ENCODE measurements around the gene CCDC181. TPM values are rescaled to one million over a fixed set of nuclear protein-coding genes. Genes with fewer than 3 reads are reported as not detected.

The CCDC181 gene
- total RNA-seq, 5 donors from 2014 or later (not counting 1 experiment from before 2014, with no cell fraction given): not detected

GRCh38 chr1:169456029-169456428, 28.8 kb upstream of the CCDC181 start:
- Mint-ChIP-seq H3K4me3 (no peak overlapping the region), H3K36me3 (no peaks in the 10 kb centered on the region), H3K27ac (no peak overlapping the region), H3K9me3 (peaks cover 6 to 11% (median 7%) of the 10 kb centered on the region in 3 donors), H3K27me3 (peaks cover 15 to 32% of the 10 kb centered on the region in 2 donors), H3K4me1 (peaks cover 5 to 14% (median 8%) of the 10 kb centered on the region in 3 donors)
- POLR2A ChIA-PET: no interaction called here
- Histone ChIP-seq H3K27me3 (replicated peaks in 1 of 2; ENCODE audit: control insufficient read depth in 2 of 2, extremely low read depth in 1 of 2, insufficient read depth in 2 of 2, low read length in 1 of 2) (peaks cover 0 to 7% of the 10 kb centered on the region in 2 experiments), H3K27ac (ENCODE audit: low read length) (no peak overlapping the region), H3K36me3 (ENCODE audit: control insufficient read depth in 2 of 2, extremely low read depth in 1 of 2, insufficient read depth in 1 of 2, low read length in 1 of 2) (no peaks in the 10 kb centered on the region), H3K4me1 (ENCODE audit: control insufficient read depth in 1 of 2, extremely low read depth in 1 of 2, insufficient read depth in 2 of 2, low read length in 2 of 2) (peaks cover 0 to 7% of the 10 kb centered on the region in 2 experiments), H3K4me3 (ENCODE audit: control insufficient read depth in 1 of 2, extremely low read depth in 1 of 2, low read length in 1 of 2) (no peak overlapping the region), H3K9me3 (peaks cover 5% of the 10 kb centered on the region)
- DNase-seq: no peak
- CTCF ChIA-PET: no interaction called here
- no CpG with 5 or more reads among the region's 2 CpGs for whole genome bisulfite sequencing (ENCODE audit: insufficient coverage)
- ATAC-seq (replicated peaks in 1 of 4): no peak

- H3K4me1 ChIP-seq (ENCODE audit: control insufficient read depth in 1 of 2, extremely low read depth in 1 of 2, insufficient read depth in 2 of 2, low read length in 2 of 2): no peaks in the 10 kb centered on the region
- DNase-seq (no peak), ATAC-seq (replicated peaks in 1 of 4) (no peak)
- no peak overlapping the region for H3K4me3 ChIP-seq (ENCODE audit: control insufficient read depth in 1 of 2, extremely low read depth in 1 of 2, low read length in 1 of 2)
- POLR2A ChIA-PET: no interaction called here
- WGBS (ENCODE audit: insufficient coverage): no CpG with 5 or more reads among the region's 2 CpGs
- H3K4me1 Mint-ChIP-seq: peaks cover 0 to 3% (median 3%) of the 10 kb centered on the region in 3 donors
- peaks cover 7 to 14% (median 11%) of the 10 kb centered on the region in 3 donors for H3K9me3 Mint-ChIP-seq
- no peaks in the 10 kb centered on the region for H3K36me3 ChIP-seq (ENCODE audit: control insufficient read depth in 2 of 2, extremely low read depth in 1 of 2, insufficient read depth in 1 of 2, low read length in 1 of 2)
- H3K4me3 Mint-ChIP-seq: no peak overlapping the region
- CTCF ChIA-PET: interaction anchor here in 1 of 2 donors (0.8 kb wide), 1 partner anchor 93 kb away, joined by 3 read pairs; no protein-coding TSS in a partner anchor
- no peak overlapping the region for H3K27ac Mint-ChIP-seq
- H3K27ac ChIP-seq (ENCODE audit: low read length): no peak overlapping the region
- H3K9me3 ChIP-seq: peaks cover 5% of the 10 kb centered on the region
- no peaks in the 10 kb centered on the region for H3K36me3 Mint-ChIP-seq
- peaks cover 21 to 23% of the 10 kb centered on the region in 2 donors for H3K27me3 Mint-ChIP-seq
- no peaks in the 10 kb centered on the region for H3K27me3 ChIP-seq (replicated peaks in 1 of 2; ENCODE audit: control insufficient read depth in 2 of 2, extremely low read depth in 1 of 2, insufficient read depth in 2 of 2, low read length in 1 of 2)
Measured at GRCh38 chr1:169452921-169453320, 25.6 kb upstream of the CCDC181 start.

GRCh38 chr1:169451218-169451824, 24.0 kb upstream of the CCDC181 start:
- peaks cover 0 to 3% (median 3%) of the 10 kb centered on the region in 3 donors for H3K4me1 Mint-ChIP-seq
- no peak for ATAC-seq (replicated peaks in 1 of 4)
- Histone ChIP-seq H3K4me3 (ENCODE audit: control insufficient read depth in 1 of 2, extremely low read depth in 1 of 2, low read length in 1 of 2) (no peak overlapping the region), H3K36me3 (ENCODE audit: control insufficient read depth in 2 of 2, extremely low read depth in 1 of 2, insufficient read depth in 1 of 2, low read length in 1 of 2) (no peaks in the 10 kb centered on the region), H3K27me3 (replicated peaks in 1 of 2; ENCODE audit: control insufficient read depth in 2 of 2, extremely low read depth in 1 of 2, insufficient read depth in 2 of 2, low read length in 1 of 2) (no peaks in the 10 kb centered on the region), H3K9me3 (peaks cover under 1% of the 10 kb centered on the region), H3K27ac (ENCODE audit: low read length) (no peak overlapping the region), H3K4me1 (ENCODE audit: control insufficient read depth in 1 of 2, extremely low read depth in 1 of 2, insufficient read depth in 2 of 2, low read length in 2 of 2) (no peaks in the 10 kb centered on the region)
- peaks cover 17 to 19% of the 10 kb centered on the region in 2 donors for H3K27me3 Mint-ChIP-seq
- peaks cover 0 to 8% (median 0%) of the 10 kb centered on the region in 3 donors for H3K9me3 Mint-ChIP-seq
- DNase-seq: no peak
- no CpG with 5 or more reads among the region's 1 CpG for WGBS (ENCODE audit: insufficient coverage)
- no peaks in the 10 kb centered on the region for H3K36me3 Mint-ChIP-seq
- H3K27ac Mint-ChIP-seq: no peak overlapping the region
- ChIA-PET CTCF (interaction anchor here in 1 of 2 donors (1.0 kb wide), 1 partner anchor 848 kb away, joined by 3 read pairs; no protein-coding TSS in a partner anchor), POLR2A (interaction anchor here in 1 of 2 donors (0.7 kb wide), 1 partner anchor 1165 kb away, joined by 5 read pairs; no protein-coding TSS in a partner anchor)
- H3K4me3 Mint-ChIP-seq: no peak overlapping the region

GRCh38 chr1:169443923-169444322, 16.6 kb upstream of the CCDC181 start:
- CTCF ChIA-PET: no interaction called here
- H3K4me1 ChIP-seq (ENCODE audit: control insufficient read depth in 1 of 2, extremely low read depth in 1 of 2, insufficient read depth in 2 of 2, low read length in 2 of 2): no peaks in the 10 kb centered on the region
- ATAC-seq (replicated peaks in 1 of 4) (no peak), DNase-seq (no peak)
- H3K27me3 ChIP-seq (replicated peaks in 1 of 2; ENCODE audit: control insufficient read depth in 2 of 2, extremely low read depth in 1 of 2, insufficient read depth in 2 of 2, low read length in 1 of 2): peaks cover 0 to 5% of the 10 kb centered on the region in 2 experiments
- Mint-ChIP-seq H3K27me3 (peaks cover 19 to 20% of the 10 kb centered on the region in 2 donors), H3K27ac (no peak overlapping the region), H3K36me3 (no peaks in the 10 kb centered on the region), H3K4me3 (no peak overlapping the region), H3K9me3 (peaks cover 0 to 6% (median 0%) of the 10 kb centered on the region in 3 donors), H3K4me1 (no peaks in the 10 kb centered on the region)
- H3K27ac ChIP-seq (ENCODE audit: low read length): no peak overlapping the region
- H3K4me3 ChIP-seq (ENCODE audit: control insufficient read depth in 1 of 2, extremely low read depth in 1 of 2, low read length in 1 of 2): no peak overlapping the region
- POLR2A ChIA-PET: no interaction called here
- WGBS (ENCODE audit: insufficient coverage): no CpG with 5 or more reads among the region's 3 CpGs
- no peaks in the 10 kb centered on the region for H3K9me3 ChIP-seq
- H3K36me3 ChIP-seq (ENCODE audit: control insufficient read depth in 2 of 2, extremely low read depth in 1 of 2, insufficient read depth in 1 of 2, low read length in 1 of 2): no peaks in the 10 kb centered on the region

- DNase-seq (no peak), ATAC-seq (replicated peaks in 1 of 4) (no peak)
- Histone ChIP-seq H3K4me1 (ENCODE audit: control insufficient read depth in 1 of 2, extremely low read depth in 1 of 2, insufficient read depth in 2 of 2, low read length in 2 of 2) (peaks cover 2 to 6% of the 10 kb centered on the region in 2 experiments), H3K27me3 (replicated peaks in 1 of 2; ENCODE audit: control insufficient read depth in 2 of 2, extremely low read depth in 1 of 2, insufficient read depth in 2 of 2, low read length in 1 of 2) (peaks cover 2 to 10% of the 10 kb centered on the region in 2 experiments), H3K4me3 (ENCODE audit: control insufficient read depth in 1 of 2, extremely low read depth in 1 of 2, low read length in 1 of 2) (no peak overlapping the region), H3K27ac (ENCODE audit: low read length) (no peak overlapping the region), H3K36me3 (ENCODE audit: control insufficient read depth in 2 of 2, extremely low read depth in 1 of 2, insufficient read depth in 1 of 2, low read length in 1 of 2) (no peaks in the 10 kb centered on the region), H3K9me3 (no peaks in the 10 kb centered on the region)
- Mint-ChIP-seq H3K27me3 (peaks cover 72 to 79% of the 10 kb centered on the region in 2 donors), H3K9me3 (no peaks in the 10 kb centered on the region), H3K4me1 (peaks cover 6 to 12% (median 9%) of the 10 kb centered on the region in 3 donors), H3K4me3 (no peak overlapping the region), H3K36me3 (no peaks in the 10 kb centered on the region), H3K27ac (no peak overlapping the region)
- 100% methylated on average over 1 of the region's 6 CpGs for WGBS (ENCODE audit: insufficient coverage)
- ChIA-PET CTCF (interaction anchor here in 1 of 2 donors (0.9 to 1.4 kb wide), 2 partner anchors 8 to 823 kb away, joined by 3 to 4 read pairs; no protein-coding TSS in a partner anchor), POLR2A (interaction anchor here in 1 of 2 donors (0.7 kb wide), 1 partner anchor 285 kb away, joined by 3 read pairs; no protein-coding TSS in a partner anchor)
Measured at GRCh38 chr1:169426174-169426705, 1.0 kb downstream of the CCDC181 start.

- Mint-ChIP-seq H3K27ac (no peak overlapping the region), H3K9me3 (no peaks in the 10 kb centered on the region), H3K4me1 (no peaks in the 10 kb centered on the region), H3K36me3 (no peaks in the 10 kb centered on the region), H3K4me3 (no peak overlapping the region), H3K27me3 (peaks cover 45 to 46% of the 10 kb centered on the region in 2 donors)
- no peaks in the 10 kb centered on the region for H3K9me3 ChIP-seq
- no peaks in the 10 kb centered on the region for H3K4me1 ChIP-seq (ENCODE audit: control insufficient read depth in 1 of 2, extremely low read depth in 1 of 2, insufficient read depth in 2 of 2, low read length in 2 of 2)
- H3K27ac ChIP-seq (ENCODE audit: low read length): no peak overlapping the region
- POLR2A ChIA-PET: no interaction called here
- H3K36me3 ChIP-seq (ENCODE audit: control insufficient read depth in 2 of 2, extremely low read depth in 1 of 2, insufficient read depth in 1 of 2, low read length in 1 of 2): no peaks in the 10 kb centered on the region
- DNase-seq: no peak
- CTCF ChIA-PET: no interaction called here
- peaks cover 2 to 3% of the 10 kb centered on the region in 2 experiments for H3K27me3 ChIP-seq (replicated peaks in 1 of 2; ENCODE audit: control insufficient read depth in 2 of 2, extremely low read depth in 1 of 2, insufficient read depth in 2 of 2, low read length in 1 of 2)
- no peak overlapping the region for H3K4me3 ChIP-seq (ENCODE audit: control insufficient read depth in 1 of 2, extremely low read depth in 1 of 2, low read length in 1 of 2)
- no peak for ATAC-seq (replicated peaks in 1 of 4)
- 94% methylated on average over 3 of the region's 5 CpGs for WGBS (ENCODE audit: insufficient coverage)
Measured at GRCh38 chr1:169421309-169421708, 6.0 kb downstream of the CCDC181 start.

All from T-cell (primary cell).